ENCODE measurements around the gene LBP. TPM values are rescaled to one million over a fixed set of nuclear protein-coding genes. Genes with fewer than 3 reads are reported as not detected.

LBP gene
- polyA plus RNA-seq, 1 of the 3 experiments (the other 2 are of a cell fraction) = 0.03 TPM

GRCh38 chr20:38349856-38350255, 3.6 kb downstream of the LBP start:
- Histone ChIP-seq H3K27me3 (ENCODE audit: insufficient read depth) (no peaks in the 10 kb centered on the region; the same call in 1 of the 2 replicates), H3K27ac (ENCODE audit: low read depth in 2 of 2, low read length in 1 of 2) (no peak overlapping the region), H3F3A (replicated peaks; ENCODE audit: insufficient read depth) (no peaks in the 10 kb centered on the region), H2AFZ (ENCODE audit: low read depth) (no peak overlapping the region), H3K36me3 (replicated peaks in 1 of 2; ENCODE audit: control insufficient read depth in 1 of 2, insufficient read depth in 2 of 2, low read length in 1 of 2) (no peaks in the 10 kb centered on the region), H3K4me2 (no peak overlapping the region), H3K9me2 (no peaks in the 10 kb centered on the region), H3K4me3 (ENCODE audit: low read depth in 2 of 2, low read length in 1 of 2) (no peak overlapping the region), H3K9ac (no peak overlapping the region), H4K20me1 (ENCODE audit: insufficient read depth) (no peaks in the 10 kb centered on the region), H3K4me1 (ENCODE audit: control insufficient read depth in 1 of 2, insufficient read depth in 2 of 2, low read depth in 1 of 2, low read length in 1 of 2) (no peaks in the 10 kb centered on the region), H3K79me2 (ENCODE audit: insufficient read depth) (no peaks in the 10 kb centered on the region), H3K9me3 (no peaks in the 10 kb centered on the region)
- POLR2A ChIA-PET = no interaction called here
- TF ChIP-seq RXRA (IDR thresholded peaks at IDR 0.05; ENCODE audit: borderline replicate concordance, low read depth) = no peak
- no peak for TF ChIP-seq NRF1 (IDR thresholded peaks at IDR 0.05; ENCODE audit: low read depth, low read length)
- TF ChIP-seq EP300 (IDR thresholded peaks at IDR 0.05; ENCODE audit: borderline replicate concordance in 1 of 2, low read depth in 1 of 2, low read length in 1 of 2) = no peak
- no peak for TF ChIP-seq PBX3 (IDR thresholded peaks at IDR 0.05)
- no peak for TF ChIP-seq RFX5 (IDR thresholded peaks at IDR 0.05; ENCODE audit: low read length)
- WGBS (ENCODE audit: low lambda C conversion rate) = 37% methylated on average over 5 of the region's 5 CpGs
- no peak for DNase-seq
- CTCF ChIA-PET = interaction anchor here (0.7 to 1.1 kb wide), 3 partner anchors 19 to 129 kb away, joined by 3 read pairs; no protein-coding TSS in a partner anchor

- Histone ChIP-seq H2AFZ (ENCODE audit: low read depth) (no peak overlapping the region), H3K4me2 (no peak overlapping the region), H3K4me1 (ENCODE audit: control insufficient read depth in 1 of 2, insufficient read depth in 2 of 2, low read depth in 1 of 2, low read length in 1 of 2) (no peaks in the 10 kb centered on the region), H3K9me2 (no peaks in the 10 kb centered on the region), H3K27ac (ENCODE audit: low read depth in 2 of 2, low read length in 1 of 2) (no peak overlapping the region), H3K79me2 (ENCODE audit: insufficient read depth) (no peaks in the 10 kb centered on the region), H3F3A (replicated peaks; ENCODE audit: insufficient read depth) (no peaks in the 10 kb centered on the region), H3K9ac (no peak overlapping the region), H3K4me3 (ENCODE audit: low read depth in 2 of 2, low read length in 1 of 2) (no peak overlapping the region), H3K9me3 (no peaks in the 10 kb centered on the region), H3K27me3 (ENCODE audit: insufficient read depth) (no peaks in the 10 kb centered on the region; the same call in 1 of the 2 replicates), H4K20me1 (ENCODE audit: insufficient read depth) (no peaks in the 10 kb centered on the region), H3K36me3 (replicated peaks in 1 of 2; ENCODE audit: control insufficient read depth in 1 of 2, insufficient read depth in 2 of 2, low read length in 1 of 2) (no peaks in the 10 kb centered on the region)
- DNase-seq = no peak
- 50% methylated on average over 13 of the region's 15 CpGs for WGBS (ENCODE audit: low lambda C conversion rate)
- TF ChIP-seq SMC3 (IDR thresholded peaks at IDR 0.05; ENCODE audit: low read depth, low read length) = no peak
- TF ChIP-seq EZH2phosphoT487 (IDR thresholded peaks at IDR 0.05; ENCODE audit: borderline replicate concordance, low read depth) = no peak
- TF ChIP-seq USF1 (IDR thresholded peaks at IDR 0.05; ENCODE audit: borderline replicate concordance, low read depth) = no peak
- TF ChIP-seq MAX (IDR thresholded peaks at IDR 0.05; ENCODE audit: low read depth) = no peak
- no peak for TF ChIP-seq FOSL2 (IDR thresholded peaks at IDR 0.05; ENCODE audit: borderline replicate concordance, low read depth)
- POLR2A ChIA-PET = no interaction called here
- CTCF ChIA-PET = no interaction called here
These were observed 4.8 kb downstream of the LBP start for GRCh38 chr20:38350879-38351775.
